ENCODE measurements around the gene ZNF33A.

GRCh38 chr10:37976091-37976879 is 34.2 kb upstream of the ZNF33A start, which contains the start of gene ZNF25:
- TF ChIP-seq POLR2AphosphoS5 (IDR thresholded peaks at IDR 0.05) (peak in 2 of 3 donors; percentile 89 to 92), POLR2A (IDR thresholded peaks at IDR 0.05) (peak in 2 of 4 donors; percentile 15 to 59)

Measured in stomach (tissue), 4 donors.